COR-L47 (cell line): ENCODE results near the gene NGB.

Source experiments
- DNase-seq: peaks from one replicate; lab custom pipeline; 2025; lab: John Stamatoyannopoulos, UW

NGB gene

DNA sequence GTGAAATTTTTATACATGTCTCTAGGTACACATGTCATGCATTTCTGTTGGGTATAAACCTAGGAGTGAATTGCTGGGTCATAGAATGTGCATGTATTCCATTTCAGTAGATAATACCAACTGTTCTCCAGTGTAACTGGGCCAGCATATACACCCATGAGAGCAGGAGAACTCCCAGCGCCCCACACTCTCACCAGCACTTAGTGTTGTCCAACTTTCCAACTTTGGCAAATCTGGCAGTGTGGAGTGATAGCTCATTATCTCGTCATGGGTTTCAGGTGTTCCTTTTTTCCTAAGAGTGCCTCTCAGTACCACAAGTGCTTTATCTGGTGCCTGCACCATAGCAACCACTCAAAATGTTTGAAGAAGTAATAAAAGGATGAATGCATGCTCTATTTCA lies 40.1 kb downstream of the NGB start:
- DNase-seq: no peak

DNA sequence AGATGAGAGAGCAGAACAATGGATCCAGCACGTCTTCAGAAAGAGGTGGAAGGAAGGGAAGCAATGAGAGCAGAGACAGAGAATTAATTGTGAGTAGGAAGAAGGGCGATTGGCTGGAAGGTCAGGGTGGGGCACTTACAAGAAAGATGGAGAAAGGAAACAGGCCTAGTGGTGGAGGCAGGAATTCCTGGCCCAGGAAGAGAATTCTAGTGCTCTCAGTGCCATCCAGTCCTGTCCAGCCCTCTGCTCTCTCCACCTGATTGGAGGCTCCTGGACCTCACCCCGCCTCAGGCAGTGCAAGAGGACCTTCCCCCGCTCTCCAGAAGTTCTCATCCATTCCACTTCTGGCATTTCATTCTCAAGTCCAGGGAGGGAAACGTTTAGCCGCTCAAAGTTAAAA lies 43.0 kb downstream of the NGB start:
- DNase-seq: no peak

DNA sequence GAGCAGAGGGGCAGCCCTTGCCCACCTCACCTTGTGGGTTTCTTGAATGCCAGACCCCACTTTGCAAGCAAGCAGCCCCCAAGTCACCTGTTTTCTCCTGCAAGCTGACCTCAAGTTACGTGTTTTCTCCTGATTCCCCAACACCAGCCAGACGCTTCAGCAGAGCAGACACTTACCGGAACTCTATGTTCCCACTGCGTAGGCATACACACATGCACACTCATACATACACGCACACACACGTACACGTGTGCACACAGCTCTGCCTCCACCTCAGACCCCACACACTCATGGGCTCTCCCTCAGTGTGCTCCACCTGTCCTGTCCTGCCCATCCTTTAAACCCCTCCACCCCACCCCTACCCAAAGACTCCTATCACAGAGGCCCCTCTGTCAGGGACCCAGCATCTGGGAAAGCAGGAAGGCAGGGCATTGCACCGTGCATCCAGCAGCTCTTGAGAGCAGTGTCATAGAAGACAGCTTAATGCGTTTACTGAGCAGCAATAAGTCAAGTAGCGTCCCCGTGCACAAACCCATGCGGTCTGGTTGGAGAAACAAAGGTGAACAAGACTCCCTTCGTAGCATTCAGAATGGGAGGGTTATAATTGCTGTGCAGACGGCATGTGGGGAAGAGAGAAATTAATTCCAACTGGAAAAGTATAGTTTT lies 45.0 kb downstream of the NGB start:
- no peak for DNase-seq

DNA sequence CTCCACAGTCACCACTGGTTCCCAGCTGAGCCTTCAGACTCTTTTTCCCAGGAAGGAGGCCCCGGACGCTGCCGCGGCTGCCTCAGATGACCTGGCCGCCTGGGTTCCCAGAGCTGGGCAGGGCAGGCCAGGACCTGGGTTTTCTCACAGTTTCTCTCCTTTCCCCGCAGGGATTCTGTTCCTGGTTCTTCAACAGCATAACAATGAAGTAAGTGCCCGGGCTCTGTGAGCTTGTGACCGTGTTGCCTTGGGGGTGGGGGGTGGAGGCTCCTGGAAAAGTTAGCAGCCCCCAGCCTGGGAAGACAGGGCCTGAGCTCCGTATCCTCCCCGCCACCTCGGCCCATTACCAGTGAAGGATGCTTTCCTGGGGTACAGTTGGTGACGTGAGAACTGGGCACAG lies 45.8 kb downstream of the NGB start:
- no peak for DNase-seq

DNA sequence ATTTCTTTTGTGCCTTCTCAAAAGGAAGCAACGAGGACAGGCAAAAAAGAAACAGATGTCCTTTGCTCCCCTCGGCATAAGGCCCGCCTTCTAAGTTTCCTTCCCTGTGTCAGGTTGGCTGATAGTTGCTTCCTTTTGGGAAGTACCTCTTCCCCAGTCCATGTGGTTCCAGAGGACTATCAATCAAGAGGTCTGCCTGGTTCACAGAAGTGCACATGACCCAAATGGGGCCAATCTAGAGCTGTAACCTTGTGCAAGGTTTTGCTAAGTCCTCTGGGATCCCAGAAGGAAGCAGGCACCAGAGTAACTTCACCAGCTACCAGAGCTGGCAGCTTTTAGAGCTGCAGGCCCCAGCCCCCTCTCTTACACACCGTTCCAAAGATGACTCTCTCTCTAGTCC lies 46.8 kb downstream of the NGB start:
- no peak for DNase-seq

DNA sequence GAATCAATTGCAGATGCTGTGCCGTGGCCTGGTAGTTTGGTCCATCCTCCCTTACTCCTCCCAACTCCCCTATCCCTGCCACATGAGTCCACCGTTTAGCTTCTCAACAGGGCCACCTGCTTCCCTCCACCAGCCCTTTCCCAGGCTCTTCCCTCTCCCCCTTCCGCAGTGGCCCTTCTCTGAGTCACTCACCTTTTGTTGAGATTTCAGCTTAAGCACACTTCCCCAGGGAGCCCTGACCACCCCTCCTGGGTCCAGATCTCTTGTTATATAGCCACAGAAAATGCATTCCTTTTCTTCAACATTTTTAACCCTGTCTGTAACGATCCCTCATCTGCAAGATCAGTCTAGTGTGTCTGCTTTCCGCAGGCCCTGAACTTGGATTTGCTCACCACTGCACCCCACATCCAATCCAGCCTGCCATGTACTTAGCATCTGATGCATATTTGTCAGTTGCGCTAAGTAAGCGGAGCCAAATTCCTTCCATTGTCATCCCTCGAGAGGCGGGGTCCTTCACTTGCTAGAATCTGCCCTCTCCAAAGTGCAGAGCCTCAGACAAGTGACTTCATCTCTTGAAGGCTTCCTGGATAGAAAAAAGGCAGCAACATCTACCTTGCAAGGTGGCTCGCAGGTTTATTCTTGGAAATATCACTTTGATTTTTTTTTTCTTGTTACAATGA lies 48.3 kb downstream of the NGB start:
- no peak for DNase-seq

DNA sequence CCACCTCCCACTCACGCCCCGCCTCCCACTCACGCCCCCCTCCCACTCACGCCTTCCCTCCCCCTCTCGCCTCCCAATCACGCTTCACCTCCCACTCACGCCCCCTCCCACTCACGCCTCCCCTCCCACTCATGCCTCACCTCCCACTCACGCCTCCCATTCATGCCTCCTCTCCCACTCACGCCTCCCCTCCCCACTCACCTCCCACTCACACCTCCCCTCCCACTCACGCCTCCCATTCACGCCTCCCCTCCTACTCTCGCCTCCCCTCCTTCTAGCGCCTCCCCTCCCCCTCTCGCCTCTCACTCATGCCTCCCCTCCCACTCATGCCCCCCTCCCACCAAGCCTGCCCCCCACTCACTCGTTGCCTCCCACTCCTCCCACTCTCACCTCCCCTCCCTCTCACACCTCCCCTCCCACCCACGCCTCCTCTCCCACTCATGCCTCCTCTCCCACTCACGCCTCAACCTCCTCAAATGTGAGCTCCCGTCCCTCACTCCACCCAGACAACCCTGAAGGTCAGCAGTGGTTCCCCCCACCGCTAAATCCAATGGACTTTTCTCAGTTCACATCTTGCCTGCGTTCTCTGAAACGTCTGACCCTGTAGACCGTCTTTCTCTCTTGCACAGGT lies 49.6 kb downstream of the NGB start:
- no peak for DNase-seq

DNA sequence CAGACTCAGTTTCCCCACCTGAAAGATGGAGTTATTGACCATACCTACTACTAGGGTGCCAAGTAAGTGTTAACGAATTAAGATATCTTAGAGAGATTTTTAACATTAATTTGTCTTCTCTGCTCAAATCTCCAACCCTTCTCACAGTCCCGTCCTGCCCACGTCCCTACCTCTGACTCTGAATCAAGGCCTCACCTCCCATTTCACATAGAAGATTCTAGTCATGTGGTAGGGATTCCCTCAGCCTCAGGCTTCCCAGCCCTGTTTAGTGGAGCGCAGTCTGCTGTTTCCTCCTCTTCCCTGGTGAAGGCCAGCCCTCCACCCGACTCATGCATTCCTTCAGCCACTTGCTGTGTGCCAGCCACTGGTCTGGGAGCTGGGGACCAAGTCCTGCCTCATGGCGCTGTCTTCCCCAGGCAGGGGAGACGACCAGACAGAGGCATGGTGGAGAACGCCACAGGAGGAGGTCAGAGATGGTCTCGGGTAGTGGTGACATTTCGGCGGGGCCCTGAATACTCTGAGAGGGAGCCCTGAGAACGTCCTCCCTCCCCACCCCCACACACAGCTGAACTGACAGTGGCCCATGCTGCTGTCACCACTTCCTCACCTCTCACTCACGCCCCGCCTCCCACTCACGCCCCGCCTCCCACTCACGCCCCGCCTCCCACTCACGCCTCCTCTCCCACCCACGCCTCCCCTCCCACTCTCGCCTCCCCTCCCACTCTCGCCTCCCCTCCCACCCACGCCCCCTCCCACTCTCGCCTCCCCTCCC lies 50.6 kb downstream of the NGB start:
- DNase-seq: no peak

DNA sequence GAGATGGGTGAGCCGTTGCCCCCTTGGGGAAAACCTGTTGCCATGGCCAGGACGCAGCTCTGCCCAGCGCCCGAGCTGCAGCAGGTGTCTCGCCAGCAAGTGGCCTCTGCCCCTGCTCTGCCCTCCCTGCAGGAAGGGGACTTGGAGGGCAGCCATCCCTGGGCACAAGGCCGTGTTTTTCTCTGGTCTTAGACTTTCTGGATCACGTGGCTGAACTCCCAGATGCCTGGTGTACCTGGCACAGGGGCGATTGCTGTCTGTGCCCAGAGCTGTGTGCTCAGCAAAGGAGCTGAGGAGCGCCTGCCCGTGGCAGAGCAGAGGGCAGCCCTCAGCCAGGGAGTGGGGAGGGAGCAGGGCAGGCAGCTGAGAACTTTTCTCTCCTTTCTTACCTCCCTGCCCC lies 51.4 kb downstream of the NGB start:
- no peak for DNase-seq

DNA sequence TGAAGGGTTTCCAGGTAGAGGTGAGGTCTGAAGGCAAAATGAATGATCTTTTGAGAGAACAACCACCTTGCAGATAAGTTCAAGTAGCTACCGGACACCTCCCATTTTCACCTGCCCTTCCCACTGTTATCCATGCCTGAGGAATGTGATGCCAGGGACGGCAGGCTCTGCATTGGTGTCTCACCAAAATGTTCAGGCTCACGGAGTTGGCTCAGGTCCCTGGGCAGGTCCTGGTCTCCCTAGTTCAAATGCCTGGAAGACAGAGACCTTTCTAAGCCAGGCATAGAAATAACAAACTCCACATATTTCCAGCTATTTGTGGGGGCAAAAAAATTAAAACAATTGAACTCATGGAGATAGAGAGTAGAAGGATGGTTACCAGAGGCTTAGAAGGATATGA lies 53.5 kb downstream of the NGB start:
- no peak for DNase-seq
